Measurements from ENCODE around the gene TMX2.

GRCh38 chr11:57727185-57727584, 14.8 kb downstream of the TMX2 start:
- TF ChIP-seq JUND (IDR thresholded peaks at IDR 0.05) (no peak), POLR2A (IDR thresholded peaks at IDR 0.05; ENCODE audit: borderline replicate concordance, extremely low read depth, insufficient read depth, insufficient read length) (no peak), POLR2AphosphoS5 (IDR thresholded peaks at IDR 0.05; ENCODE audit: low read depth, low read length) (no peak), EGR1 (IDR thresholded peaks at IDR 0.05; ENCODE audit: low read depth) (no peak), CBX3 (IDR thresholded peaks at IDR 0.05; ENCODE audit: low read depth) (no peak), CTCF (IDR thresholded peaks at IDR 0.05 in 2 of 3, conservative IDR thresholded peaks at IDR 0.05 in 1 of 3; ENCODE audit: borderline replicate concordance in 1 of 3, insufficient read depth in 1 of 3, low read depth in 2 of 3, low read length in 2 of 3) (no peak), ELF1 (IDR thresholded peaks at IDR 0.05; ENCODE audit: borderline replicate concordance, low read depth) (no peak), EZH2 (IDR thresholded peaks at IDR 0.05) (no peak), EZH2phosphoT487 (IDR thresholded peaks at IDR 0.05; ENCODE audit: borderline replicate concordance) (no peak), SIN3A (IDR thresholded peaks at IDR 0.05; ENCODE audit: low read depth) (no peak), ZFX (IDR thresholded peaks at IDR 0.05) (no peak), RAD21 (IDR thresholded peaks at IDR 0.05; ENCODE audit: low read depth) (no peak)
- TF ChIP-seq, protein P1, sequence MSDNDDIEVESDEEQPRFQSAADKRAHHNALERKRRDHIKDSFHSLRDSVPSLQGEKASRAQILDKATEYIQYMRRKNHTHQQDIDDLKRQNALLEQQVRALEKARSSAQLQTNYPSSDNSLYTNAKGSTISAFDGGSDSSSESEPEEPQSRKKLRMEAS (IDR thresholded peaks at IDR 0.05), result no peak
- TF ChIP-seq, protein P2, sequence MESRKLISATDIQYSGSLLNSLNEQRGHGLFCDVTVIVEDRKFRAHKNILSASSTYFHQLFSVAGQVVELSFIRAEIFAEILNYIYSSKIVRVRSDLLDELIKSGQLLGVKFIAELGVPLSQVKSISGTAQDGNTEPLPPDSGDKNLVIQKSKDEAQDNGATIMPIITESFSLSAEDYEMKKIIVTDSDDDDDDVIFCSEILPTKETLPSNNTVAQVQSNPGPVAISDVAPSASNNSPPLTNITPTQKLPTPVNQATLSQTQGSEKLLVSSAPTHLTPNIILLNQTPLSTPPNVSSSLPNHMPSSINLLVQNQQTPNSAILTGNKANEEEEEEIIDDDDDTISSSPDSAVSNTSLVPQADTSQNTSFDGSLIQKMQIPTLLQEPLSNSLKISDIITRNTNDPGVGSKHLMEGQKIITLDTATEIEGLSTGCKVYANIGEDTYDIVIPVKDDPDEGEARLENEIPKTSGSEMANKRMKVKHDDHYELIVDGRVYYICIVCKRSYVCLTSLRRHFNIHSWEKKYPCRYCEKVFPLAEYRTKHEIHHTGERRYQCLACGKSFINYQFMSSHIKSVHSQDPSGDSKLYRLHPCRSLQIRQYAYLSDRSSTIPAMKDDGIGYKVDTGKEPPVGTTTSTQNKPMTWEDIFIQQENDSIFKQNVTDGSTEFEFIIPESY (IDR thresholded peaks at IDR 0.05; ENCODE audit: extremely low read depth, insufficient replicate concordance, low read length), result no peak
